MCF 10A (cell line): ENCODE measurements around the gene PRRT3. TPM values are rescaled to one million over a fixed set of nuclear protein-coding genes. Genes with fewer than 3 reads are reported as not detected.

Source experiments
- BruUV-seq: library from RNA; stranded (reverse); fragments of 400-500 nt; replicated peaks from 2 replicates; lab custom pipeline; 2021; lab: Mats Ljungman, UMichigan
- CTCF ChIA-PET: fragments of 300-600 bp; sonication (Branson Sonifier 250); formaldehyde crosslinking; extraction: SDS; loops from one replicate; lab custom pipeline; 2021; ENCODE audit warnings: antibody characterized with exemption, inconsistent platforms; lab: Yijun Ruan, JAX
- POLR2A ChIA-PET: fragments of 300-600, 350-650 bp; sonication (Branson Sonifier 250); formaldehyde crosslinking; extraction: SDS; loops from one replicate; lab custom pipeline; 2020; ENCODE audit warnings: antibody characterized with exemption, inconsistent platforms; lab: Yijun Ruan, JAX
- DNase-seq: peaks from one replicate; pipeline ENCODE4 v3.0.0-alpha.2; 2018; ENCODE audit not compliant: unreplicated experiment
- H3K27ac Mint-ChIP-seq: one replicate; pipeline ENCODE4 v1.8.0; 2022; ENCODE audit warnings: mild to moderate bottlenecking, low read depth, mixed read lengths; ENCODE audit not compliant: unreplicated experiment
- H3K27me3 Mint-ChIP-seq: one replicate; pipeline ENCODE4 v1.8.0; 2022; ENCODE audit warnings: mixed read lengths; ENCODE audit not compliant: insufficient read depth, unreplicated experiment
- H3K36me3 Mint-ChIP-seq: one replicate; pipeline ENCODE4 v1.8.0; 2022; ENCODE audit warnings: mild to moderate bottlenecking, moderate library complexity, mixed read lengths; ENCODE audit not compliant: insufficient read depth, unreplicated experiment
- H3K4me1 Mint-ChIP-seq: one replicate; pipeline ENCODE4 v1.8.0; 2022; ENCODE audit warnings: mixed read lengths; ENCODE audit not compliant: insufficient read depth, unreplicated experiment
- H3K4me3 Mint-ChIP-seq: one replicate; pipeline ENCODE4 v1.8.0; 2022; ENCODE audit warnings: mild to moderate bottlenecking, moderate library complexity, mixed read lengths; ENCODE audit not compliant: unreplicated experiment
- H3K9me3 Mint-ChIP-seq: one replicate; pipeline ENCODE4 v1.8.0; 2022; ENCODE audit warnings: mixed read lengths; ENCODE audit not compliant: unreplicated experiment
- CTCF ChIP-seq: fragments of 200-600 bp; IDR thresholded peaks from one replicate; pipeline ENCODE4 v1.8.0; 2022; ENCODE audit warnings: antibody characterized with exemption, mild to moderate bottlenecking; ENCODE audit not compliant: unreplicated experiment
- intact Hi-C: fragments of 100-400 bp; cut with micrococcal nuclease; formaldehyde crosslinking; loops from 2 replicates; pipeline ENCODE4 v1.14.1; 2022
- total RNA-seq: library from RNA; stranded (reverse); gene quantifications from 2 replicates; pipeline ENCODE4 v1.2.3, GENCODE V29; 2022

The PRRT3 gene
- total RNA-seq, 1 experiment from 2014 or later: 1.3 TPM

- ChIA-PET POLR2A (interaction anchor here (0.6 to 6.1 kb wide), 11 partner anchors 12 to 141 kb away, joined by 3 to 49 read pairs (median 12); partner anchors contain the start of genes IL17RC, IL17RE and JAGN1), CTCF (interaction anchor here (0.6 to 6.3 kb wide), 6 partner anchors 12 to 289 kb away, joined by 4 to 42 read pairs (median 5); partner anchors contain the start of gene IL17RE)
- Mint-ChIP-seq H3K27ac (peak overlapping the region; percentile 86), H3K4me3 (peak overlapping the region; percentile 90), H3K36me3 (peaks cover 46% of the 10 kb centered on the region), H3K27me3 (no peaks in the 10 kb centered on the region), H3K4me1 (peaks cover 23% of the 10 kb centered on the region), H3K9me3 (no peaks in the 10 kb centered on the region)
- TF ChIP-seq CTCF: peak; percentile 11
- intact Hi-C loops: loop anchor here (5.0 kb wide), 1 partner anchor 217 kb away; no protein-coding TSS in a partner anchor
- no TSS peak for BruUV-seq
- no peak for DNase-seq
Observed at GRCh38 chr3:9934235-9934621, 18.0 kb downstream of the PRRT3 start.

GRCh38 chr3:9933561-9934234, 18.5 kb downstream of the PRRT3 start, which contains the start of gene CRELD1:
TSS of gene CRELD1 (plus strand) at chr3:9933834. CDS start at chr3:9934439, 605 bp downstream.
- Mint-ChIP-seq H3K4me3 (peak within 1 kb of the TSS; percentile 90), H3K9me3 (no peaks in the 10 kb centered on the region), H3K36me3 (peaks cover 52% of the 10 kb centered on the region), H3K4me1 (peaks cover 23% of the 10 kb centered on the region), H3K27ac (peak within 1 kb of the TSS; percentile 86), H3K27me3 (no peaks in the 10 kb centered on the region)
- intact Hi-C loops: loop anchor here (1.0 to 5.0 kb wide), 2 partner anchors 84 to 216 kb away; no protein-coding TSS in a partner anchor
- no peak for TF ChIP-seq CTCF
- POLR2A ChIA-PET: interaction anchor here (0.6 to 6.1 kb wide), 24 partner anchors 9 to 1301 kb away, joined by 3 to 49 read pairs (median 4); partner anchors contain the start of genes ARPC4, CAMK1, FANCD2 and IL17RC
- no TSS peak for BruUV-seq
- CTCF ChIA-PET: interaction anchor here (0.5 to 6.3 kb wide), 16 partner anchors 8 to 290 kb away, joined by 3 to 42 read pairs (median 5); partner anchors contain the start of genes IL17RC and IL17RE
- DNase-seq: peak; percentile 92

GRCh38 chr3:9932843-9933560, 19.2 kb downstream of the PRRT3 start:
- intact Hi-C loops: loop anchor here (1.0 to 5.0 kb wide), 2 partner anchors 84 to 216 kb away; no protein-coding TSS in a partner anchor
- ChIA-PET POLR2A (interaction anchor here (0.6 to 6.1 kb wide), 25 partner anchors 10 to 1300 kb away, joined by 3 to 49 read pairs (median 4); partner anchors contain the start of genes ARPC4, CAMK1, FANCD2 and IL17RC), CTCF (interaction anchor here (0.6 to 6.3 kb wide), 25 partner anchors 9 to 347 kb away, joined by 3 to 42 read pairs (median 5); partner anchors contain the start of genes IL17RC and IL17RE)
- H3K27ac Mint-ChIP-seq: peak overlapping the region; percentile 86
- peaks cover 56% of the 10 kb centered on the region for H3K36me3 Mint-ChIP-seq
- peak; percentile 77 for DNase-seq
- H3K4me3 Mint-ChIP-seq: peak overlapping the region; percentile 90
- BruUV-seq: TSS peak; percentile 66
- H3K27me3 Mint-ChIP-seq: no peaks in the 10 kb centered on the region
- H3K9me3 Mint-ChIP-seq: no peaks in the 10 kb centered on the region
- TF ChIP-seq CTCF: peak; percentile 59
- peaks cover 23% of the 10 kb centered on the region for H3K4me1 Mint-ChIP-seq
